ENCODE results near the gene AFDN. TPM values are rescaled to one million over a fixed set of nuclear protein-coding genes. Genes with fewer than 3 reads are reported as not detected.

Gene AFDN
- polyA plus RNA-seq, 1 of the 3 experiments (the other 2 are of a cell fraction): 25.1 TPM

DNA sequence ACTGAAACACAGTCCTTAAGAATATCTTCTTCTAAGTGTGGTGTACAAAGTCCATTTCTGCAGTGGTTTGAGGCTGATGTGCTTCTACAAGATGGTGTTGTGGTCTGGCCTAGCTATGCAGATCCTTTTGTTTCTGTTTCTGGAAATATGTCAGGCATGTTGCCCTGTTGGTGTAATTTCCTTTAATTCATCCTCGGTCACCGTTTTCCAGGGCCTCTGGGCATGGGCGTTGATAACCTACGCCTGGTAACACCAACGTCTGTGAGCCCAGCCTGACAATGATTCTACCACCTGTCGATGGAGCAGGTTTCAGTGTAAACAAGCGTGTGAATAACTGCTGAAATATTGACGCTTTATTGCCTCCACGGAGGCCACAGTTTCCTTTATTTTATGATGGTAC, 33.3 kb upstream of the AFDN start (continued):
- TF ChIP-seq, protein P1, sequence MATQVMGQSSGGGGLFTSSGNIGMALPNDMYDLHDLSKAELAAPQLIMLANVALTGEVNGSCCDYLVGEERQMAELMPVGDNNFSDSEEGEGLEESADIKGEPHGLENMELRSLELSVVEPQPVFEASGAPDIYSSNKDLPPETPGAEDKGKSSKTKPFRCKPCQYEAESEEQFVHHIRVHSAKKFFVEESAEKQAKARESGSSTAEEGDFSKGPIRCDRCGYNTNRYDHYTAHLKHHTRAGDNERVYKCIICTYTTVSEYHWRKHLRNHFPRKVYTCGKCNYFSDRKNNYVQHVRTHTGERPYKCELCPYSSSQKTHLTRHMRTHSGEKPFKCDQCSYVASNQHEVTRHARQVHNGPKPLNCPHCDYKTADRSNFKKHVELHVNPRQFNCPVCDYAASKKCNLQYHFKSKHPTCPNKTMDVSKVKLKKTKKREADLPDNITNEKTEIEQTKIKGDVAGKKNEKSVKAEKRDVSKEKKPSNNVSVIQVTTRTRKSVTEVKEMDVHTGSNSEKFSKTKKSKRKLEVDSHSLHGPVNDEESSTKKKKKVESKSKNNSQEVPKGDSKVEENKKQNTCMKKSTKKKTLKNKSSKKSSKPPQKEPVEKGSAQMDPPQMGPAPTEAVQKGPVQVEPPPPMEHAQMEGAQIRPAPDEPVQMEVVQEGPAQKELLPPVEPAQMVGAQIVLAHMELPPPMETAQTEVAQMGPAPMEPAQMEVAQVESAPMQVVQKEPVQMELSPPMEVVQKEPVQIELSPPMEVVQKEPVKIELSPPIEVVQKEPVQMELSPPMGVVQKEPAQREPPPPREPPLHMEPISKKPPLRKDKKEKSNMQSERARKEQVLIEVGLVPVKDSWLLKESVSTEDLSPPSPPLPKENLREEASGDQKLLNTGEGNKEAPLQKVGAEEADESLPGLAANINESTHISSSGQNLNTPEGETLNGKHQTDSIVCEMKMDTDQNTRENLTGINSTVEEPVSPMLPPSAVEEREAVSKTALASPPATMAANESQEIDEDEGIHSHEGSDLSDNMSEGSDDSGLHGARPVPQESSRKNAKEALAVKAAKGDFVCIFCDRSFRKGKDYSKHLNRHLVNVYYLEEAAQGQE (IDR thresholded peaks at IDR 0.05; ENCODE audit: low read depth, low read length): no peak
- TF ChIP-seq POLR2AphosphoS5 (IDR thresholded peaks at IDR 0.05; ENCODE audit: low read depth, low read length) (no peak), NRF1 (IDR thresholded peaks at IDR 0.05; ENCODE audit: low read depth, low read length) (no peak)

DNA sequence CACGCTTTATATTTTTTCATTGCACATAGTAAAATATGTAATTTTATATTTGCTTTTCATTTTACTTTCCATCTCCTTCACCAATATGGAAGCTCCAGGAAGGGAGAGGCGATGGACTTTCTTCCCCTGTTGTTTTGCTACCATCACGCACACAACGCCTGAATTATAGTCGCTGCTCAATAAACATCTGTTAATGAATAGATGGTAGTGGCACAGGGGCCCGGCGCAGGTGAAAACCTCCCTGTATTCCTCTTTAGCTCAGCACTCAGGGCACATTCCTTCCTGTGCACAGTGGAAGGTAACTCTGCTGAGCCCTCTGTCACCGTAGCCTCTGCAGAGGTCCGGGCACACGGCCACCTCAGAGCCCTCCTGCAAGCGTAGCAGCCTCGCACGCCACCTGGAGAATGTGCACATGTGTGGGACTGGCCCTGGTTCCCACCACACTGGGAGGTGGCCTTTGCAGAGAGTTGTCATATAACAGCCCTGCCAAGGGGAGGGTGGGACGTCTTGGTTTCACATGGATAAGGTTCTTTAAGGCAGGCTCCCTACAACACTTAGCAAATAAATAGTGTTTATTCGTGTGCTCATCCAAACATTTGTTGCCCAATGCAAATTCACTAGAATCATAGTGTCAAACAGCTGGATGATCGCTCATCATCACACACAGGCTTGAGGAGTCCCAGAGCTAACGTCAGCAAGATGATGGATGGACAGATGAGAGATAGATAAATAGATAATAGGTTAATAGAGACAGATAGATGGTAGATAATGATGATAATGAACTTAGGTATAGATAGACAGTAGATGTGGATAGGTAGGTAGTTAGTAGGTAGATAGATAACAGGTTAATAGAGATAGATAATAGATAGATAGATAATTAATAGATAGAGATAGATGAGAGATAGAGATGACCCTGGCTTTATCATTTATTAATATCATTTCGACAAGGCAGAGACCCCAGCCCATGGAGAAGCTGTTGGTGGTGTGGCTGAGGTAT, 32.3 kb upstream of the AFDN start:
- ChIA-PET POLR2A (no interaction called here), CTCF (interaction anchor here (1.0 kb wide), 1 partner anchor 11 kb away, joined by 3 read pairs; no protein-coding TSS in a partner anchor)
- H3K9me3 ChIP-seq: no peaks in the 10 kb centered on the region
- no peaks in the 10 kb centered on the region for H3K79me2 ChIP-seq (ENCODE audit: insufficient read depth)
- H3F3A ChIP-seq (replicated peaks; ENCODE audit: insufficient read depth): no peaks in the 10 kb centered on the region
- H2AFZ ChIP-seq (ENCODE audit: low read depth): no peak overlapping the region
- H3K36me3 ChIP-seq (replicated peaks in 1 of 2; ENCODE audit: control insufficient read depth in 1 of 2, insufficient read depth in 2 of 2, low read length in 1 of 2): no peaks in the 10 kb centered on the region
- no peak overlapping the region for H3K9ac ChIP-seq
- no peaks in the 10 kb centered on the region; the same call in 1 of the 2 replicates for H3K27me3 ChIP-seq (ENCODE audit: insufficient read depth)
- no peak overlapping the region for H3K27ac ChIP-seq (ENCODE audit: low read depth in 2 of 2, low read length in 1 of 2)
- no peaks in the 10 kb centered on the region for H3K9me2 ChIP-seq
- no peak overlapping the region for H3K4me2 ChIP-seq
- peaks cover 0 to 23% of the 10 kb centered on the region in 2 experiments; a peak in 1 of 4 replicates for H3K4me1 ChIP-seq (ENCODE audit: control insufficient read depth in 1 of 2, insufficient read depth in 2 of 2, low read depth in 1 of 2, low read length in 1 of 2)
- DNase-seq: no peak
- TF ChIP-seq, protein P2, sequence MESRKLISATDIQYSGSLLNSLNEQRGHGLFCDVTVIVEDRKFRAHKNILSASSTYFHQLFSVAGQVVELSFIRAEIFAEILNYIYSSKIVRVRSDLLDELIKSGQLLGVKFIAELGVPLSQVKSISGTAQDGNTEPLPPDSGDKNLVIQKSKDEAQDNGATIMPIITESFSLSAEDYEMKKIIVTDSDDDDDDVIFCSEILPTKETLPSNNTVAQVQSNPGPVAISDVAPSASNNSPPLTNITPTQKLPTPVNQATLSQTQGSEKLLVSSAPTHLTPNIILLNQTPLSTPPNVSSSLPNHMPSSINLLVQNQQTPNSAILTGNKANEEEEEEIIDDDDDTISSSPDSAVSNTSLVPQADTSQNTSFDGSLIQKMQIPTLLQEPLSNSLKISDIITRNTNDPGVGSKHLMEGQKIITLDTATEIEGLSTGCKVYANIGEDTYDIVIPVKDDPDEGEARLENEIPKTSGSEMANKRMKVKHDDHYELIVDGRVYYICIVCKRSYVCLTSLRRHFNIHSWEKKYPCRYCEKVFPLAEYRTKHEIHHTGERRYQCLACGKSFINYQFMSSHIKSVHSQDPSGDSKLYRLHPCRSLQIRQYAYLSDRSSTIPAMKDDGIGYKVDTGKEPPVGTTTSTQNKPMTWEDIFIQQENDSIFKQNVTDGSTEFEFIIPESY (IDR thresholded peaks at IDR 0.05; ENCODE audit: borderline replicate concordance, low read depth): no peak
- TF ChIP-seq MEF2A (IDR thresholded peaks at IDR 0.05; ENCODE audit: borderline replicate concordance, low read depth) (no peak), EP300 (IDR thresholded peaks at IDR 0.05; ENCODE audit: borderline replicate concordance in 1 of 2, low read depth in 1 of 2, low read length in 1 of 2) (no peak), TAF1 (IDR thresholded peaks at IDR 0.05; ENCODE audit: borderline replicate concordance, low read depth, low read length) (no peak), TEAD4 (IDR thresholded peaks at IDR 0.05; ENCODE audit: borderline replicate concordance, insufficient read depth) (no peak), NFIC (IDR thresholded peaks at IDR 0.05; ENCODE audit: borderline replicate concordance) (no peak), SIN3A (IDR thresholded peaks at IDR 0.05; ENCODE audit: borderline replicate concordance, low read depth, low read length) (no peak), GABPA (IDR thresholded peaks at IDR 0.05; ENCODE audit: low read depth) (no peak), FOXM1 (IDR thresholded peaks at IDR 0.05; ENCODE audit: low read depth) (no peak)
- TF ChIP-seq, protein P3, sequence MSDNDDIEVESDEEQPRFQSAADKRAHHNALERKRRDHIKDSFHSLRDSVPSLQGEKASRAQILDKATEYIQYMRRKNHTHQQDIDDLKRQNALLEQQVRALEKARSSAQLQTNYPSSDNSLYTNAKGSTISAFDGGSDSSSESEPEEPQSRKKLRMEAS (IDR thresholded peaks at IDR 0.05; ENCODE audit: low read depth): no peak
- TF ChIP-seq, protein P4, sequence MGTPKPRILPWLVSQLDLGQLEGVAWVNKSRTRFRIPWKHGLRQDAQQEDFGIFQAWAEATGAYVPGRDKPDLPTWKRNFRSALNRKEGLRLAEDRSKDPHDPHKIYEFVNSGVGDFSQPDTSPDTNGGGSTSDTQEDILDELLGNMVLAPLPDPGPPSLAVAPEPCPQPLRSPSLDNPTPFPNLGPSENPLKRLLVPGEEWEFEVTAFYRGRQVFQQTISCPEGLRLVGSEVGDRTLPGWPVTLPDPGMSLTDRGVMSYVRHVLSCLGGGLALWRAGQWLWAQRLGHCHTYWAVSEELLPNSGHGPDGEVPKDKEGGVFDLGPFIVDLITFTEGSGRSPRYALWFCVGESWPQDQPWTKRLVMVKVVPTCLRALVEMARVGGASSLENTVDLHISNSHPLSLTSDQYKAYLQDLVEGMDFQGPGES (IDR thresholded peaks at IDR 0.05; ENCODE audit: low read depth, low read length): no peak
- TF ChIP-seq, protein P5, sequence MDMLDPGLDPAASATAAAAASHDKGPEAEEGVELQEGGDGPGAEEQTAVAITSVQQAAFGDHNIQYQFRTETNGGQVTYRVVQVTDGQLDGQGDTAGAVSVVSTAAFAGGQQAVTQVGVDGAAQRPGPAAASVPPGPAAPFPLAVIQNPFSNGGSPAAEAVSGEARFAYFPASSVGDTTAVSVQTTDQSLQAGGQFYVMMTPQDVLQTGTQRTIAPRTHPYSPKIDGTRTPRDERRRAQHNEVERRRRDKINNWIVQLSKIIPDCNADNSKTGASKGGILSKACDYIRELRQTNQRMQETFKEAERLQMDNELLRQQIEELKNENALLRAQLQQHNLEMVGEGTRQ (IDR thresholded peaks at IDR 0.05; ENCODE audit: borderline replicate concordance, low read depth, low read length): no peak
- TF ChIP-seq, protein P6, sequence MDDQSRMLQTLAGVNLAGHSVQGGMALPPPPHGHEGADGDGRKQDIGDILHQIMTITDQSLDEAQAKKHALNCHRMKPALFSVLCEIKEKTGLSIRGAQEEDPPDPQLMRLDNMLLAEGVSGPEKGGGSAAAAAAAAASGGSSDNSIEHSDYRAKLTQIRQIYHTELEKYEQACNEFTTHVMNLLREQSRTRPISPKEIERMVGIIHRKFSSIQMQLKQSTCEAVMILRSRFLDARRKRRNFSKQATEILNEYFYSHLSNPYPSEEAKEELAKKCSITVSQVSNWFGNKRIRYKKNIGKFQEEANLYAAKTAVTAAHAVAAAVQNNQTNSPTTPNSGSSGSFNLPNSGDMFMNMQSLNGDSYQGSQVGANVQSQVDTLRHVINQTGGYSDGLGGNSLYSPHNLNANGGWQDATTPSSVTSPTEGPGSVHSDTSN (IDR thresholded peaks at IDR 0.05): no peak
- no peak overlapping the region for H3K4me3 ChIP-seq (ENCODE audit: low read depth in 2 of 2, low read length in 1 of 2)
- H4K20me1 ChIP-seq (ENCODE audit: insufficient read depth): no peaks in the 10 kb centered on the region
- 62% methylated on average over 15 of the region's 18 CpGs for WGBS (ENCODE audit: low lambda C conversion rate)
